GM12878 (cell line): Measurements from ENCODE around the gene KIF6. TPM values are rescaled to one million over a fixed set of nuclear protein-coding genes. Genes with fewer than 3 reads are reported as not detected.

ENCODE experiments used
- ATAC-seq: fragments of 200-7000 bp; cut with Tn5 transposase; 3 replicates; pipeline ENCODE4 v1.9.1; 2020; ENCODE audit warnings: mild to moderate bottlenecking, moderate library complexity
- BruUV-seq: library from RNA; stranded (reverse); fragments of 400-500 nt; replicated peaks from 2 replicates; lab custom pipeline; 2021; lab: Mats Ljungman, UMichigan
- CTCF ChIA-PET: fragments of 300-600 bp; sonication (Branson Sonifier 250); formaldehyde crosslinking; extraction: SDS; loops from one replicate; lab custom pipeline; 2021; ENCODE audit warnings: inconsistent platforms; lab: Yijun Ruan, JAX
- POLR2A ChIA-PET: fragments of 350-600 bp; formaldehyde crosslinking; extraction: SDS; loops from one replicate; lab custom pipeline; 2021; ENCODE audit warnings: inconsistent platforms; lab: Charles Lee
- RAD21 ChIA-PET: fragments of 300-600 bp; sonication (Branson Sonifier 250); formaldehyde crosslinking; loops from one replicate; lab custom pipeline; 2023; ENCODE audit warnings: antibody characterized with exemption; ENCODE audit not compliant: unreplicated experiment; lab: Charles Lee
- SMC1A ChIA-PET: fragments of 300-600 bp; sonication (Branson Sonifier 250); formaldehyde crosslinking; loops from one replicate; lab custom pipeline; 2023; ENCODE audit not compliant: unreplicated experiment, uncharacterized antibody; lab: Charles Lee
- DNase-seq: peaks from one replicate; pipeline ENCODE4 v3.0.0-alpha.2; 2011; ENCODE audit warnings: low read depth, low spot score
- FAIRE-seq: peaks from 3 replicates; lab custom pipeline; 2011; peaks lifted over from hg19 to GRCh38; lab: Jason Lieb, UNC
- H2AFZ ChIP-seq: 2 replicates; pipeline ENCODE4 v1.6.0; 2011; ENCODE audit warnings: low read depth, low read length, control low read depth; ENCODE audit not compliant: control insufficient read depth
- H3K27ac ChIP-seq: 2 replicates; pipeline ENCODE4 v1.5.1; 2011; ENCODE audit warnings: control low read depth; ENCODE audit not compliant: control insufficient read depth, insufficient read depth
- H3K27me3 ChIP-seq, 2 experiments: replicated peaks in 1 of 2; 2 replicates each; pipeline versions ENCODE4 v1.6.0 to v1.6.1; 2011; ENCODE audit warnings: low read length in 1 of 2; ENCODE audit not compliant: control insufficient read depth in 2 of 2, insufficient read depth in 2 of 2
- H3K36me3 ChIP-seq, 2 experiments: 2 replicates each; pipeline ENCODE4 v1.5.1; 2011; ENCODE audit warnings: low read length in 1 of 2; ENCODE audit not compliant: control insufficient read depth in 2 of 2, insufficient read depth in 2 of 2
- H3K4me1 ChIP-seq: 2 replicates; pipeline ENCODE4 v1.6.1; 2011; ENCODE audit warnings: mild to moderate bottlenecking, low read length, moderate library complexity, mixed read lengths; ENCODE audit not compliant: control insufficient read depth, insufficient read depth
- H3K4me2 ChIP-seq: 2 replicates; pipeline ENCODE4 v1.6.0; 2011; ENCODE audit warnings: control low read depth; ENCODE audit not compliant: control insufficient read depth, insufficient read depth
- H3K4me3 ChIP-seq: fragments of 200-600 bp; sonication (generic); 2 replicates; pipeline ENCODE4 v1.5.1; 2016
- H3K79me2 ChIP-seq: 2 replicates; pipeline ENCODE4 v1.6.0; 2011; ENCODE audit warnings: low read length; ENCODE audit not compliant: control insufficient read depth, insufficient read depth
- H3K9ac ChIP-seq: 2 replicates; pipeline ENCODE4 v1.8.0; 2011; ENCODE audit warnings: low read length, control low read depth, mixed read lengths; ENCODE audit not compliant: control insufficient read depth, insufficient read depth
- H3K9me3 ChIP-seq: replicated peaks from 3 replicates; pipeline ENCODE4 v1.5.1; 2011; ENCODE audit warnings: mild to moderate bottlenecking, low read length; ENCODE audit not compliant: control insufficient read depth, insufficient read depth
- H4K20me1 ChIP-seq: 2 replicates; pipeline ENCODE4 v1.6.0; 2011; ENCODE audit not compliant: control insufficient read depth, insufficient read depth
- CBX3 ChIP-seq: fragments of 200-600 bp; sonication (generic); IDR thresholded peaks from 2 replicates; pipeline ENCODE4 v1.6.1; 2016; ENCODE audit warnings: low read depth, borderline replicate concordance
- DPF2 ChIP-seq: fragments of 450-650 bp; IDR thresholded peaks from 2 replicates; pipeline ENCODE4 v1.6.1; 2017; ENCODE audit warnings: mild to moderate bottlenecking
- FOXK2 ChIP-seq: fragments of 450-650 bp; IDR thresholded peaks from 2 replicates; pipeline ENCODE4 v1.6.1; 2017; ENCODE audit warnings: mild to moderate bottlenecking, moderate library complexity
- IKZF1 ChIP-seq: fragments of 450-650 bp; conservative IDR thresholded peaks from 2 replicates; pipeline ENCODE4 v1.6.1; 2017; ENCODE audit warnings: antibody characterized with exemption, mild to moderate bottlenecking
- KAT2A ChIP-seq: conservative IDR thresholded peaks from 2 replicates; pipeline ENCODE4 v1.6.1; 2011; ENCODE audit warnings: low read depth, low read length; ENCODE audit not compliant: control insufficient read depth
- POLR2AphosphoS5 ChIP-seq: IDR thresholded peaks from 2 replicates; pipeline ENCODE4 v1.6.1; 2011; ENCODE audit warnings: mild to moderate bottlenecking, low read length, inconsistent platforms
- RAD21 ChIP-seq: IDR thresholded peaks from 2 replicates; pipeline ENCODE4 v1.6.1; 2011; ENCODE audit warnings: mild to moderate bottlenecking, low read depth, low read length, moderate library complexity; ENCODE audit not compliant: insufficient read depth
- RFX5 ChIP-seq: IDR thresholded peaks from 2 replicates; pipeline ENCODE4 v1.6.1; 2011; ENCODE audit warnings: low read depth, low read length, improper control_type of control experiment
- TBL1XR1 ChIP-seq: IDR thresholded peaks from 2 replicates; pipeline ENCODE4 v1.6.1; 2012; ENCODE audit warnings: low read depth, low read length, improper control_type of control experiment
- TCF3 ChIP-seq: IDR thresholded peaks from 2 replicates; pipeline ENCODE4 v1.6.1; 2012; ENCODE audit warnings: low read depth, mild to moderate bottlenecking, low read length, borderline replicate concordance; ENCODE audit not compliant: insufficient read depth
- ZNF217 ChIP-seq: fragments of 450-650 bp; IDR thresholded peaks from 2 replicates; pipeline ENCODE4 v1.6.1; 2017; ENCODE audit warnings: antibody characterized with exemption, mild to moderate bottlenecking
- ZSCAN29 ChIP-seq: fragments of 450-650 bp; IDR thresholded peaks from 2 replicates; pipeline ENCODE4 v1.6.1; 2017; ENCODE audit warnings: mild to moderate bottlenecking, moderate library complexity
- WGBS: methylation state at CpG from one replicate; pipeline ENCODE4 v1.1.6; 2016; ENCODE audit warnings: low lambda C conversion rate; ENCODE audit not compliant: insufficient replicate concordance, insufficient coverage; ENCODE audit errors: missing lambda C conversion rate; 5-methylcytosine and 5-hydroxymethylcytosine counted together
- in situ Hi-C: fragments of 300-500 bp; cut with MboI; formaldehyde crosslinking; loops from 9 replicates; pipeline ENCODE4 v1.14.3; 2018; ENCODE audit warnings: mixed read lengths
- intact Hi-C: fragments of 100-400 bp; cut with micrococcal nuclease; formaldehyde crosslinking; loops from one replicate; pipeline ENCODE4 v1.14.2; 2022; ENCODE audit not compliant: unreplicated experiment
- polyA plus RNA-seq, 11 experiments: library from polyadenylated mRNA; depleted of rRNA in 4 of 11; unstranded in 6 of 11; stranded (reverse) in 5 of 11; fragments of >200 nt; fragmentation: Nextera tagmentation in 4 of 11; fragmentation: Illumina TruSeq in 1 of 11; extraction: Ambion mirVana in 4 of 11; extraction: Trizol in 1 of 11; gene quantifications; 1 replicate in 1 of 11; 2 replicates in 10 of 11; pipeline versions ENCODE4 v1.2.1 to v1.2.3, GENCODE V29; 2011 to 2016; ENCODE audit warnings: inconsistent platforms in 2 of 11, missing spikeins in 2 of 11, low read depth in 1 of 11
- total RNA-seq, 4 experiments: library from RNA; depleted of rRNA in 3 of 4; stranded (reverse); fragments of >200 nt in 3 of 4; fragmentation: Illumina TruSeq in 1 of 4; extraction: Trizol in 1 of 4; gene quantifications; 2 replicates each; pipeline versions ENCODE4 v1.2.1 to v1.2.3, GENCODE V29; 2013 to 2021
- TF ChIP-seq, protein P1 (sequence below): fragments of 450-650 bp; IDR thresholded peaks from 2 replicates; pipeline ENCODE4 v1.6.1; 2018; ENCODE audit warnings: borderline replicate concordance, mild to moderate bottlenecking; ENCODE audit not compliant: partially characterized antibody

KIF6 gene
- total and polyA plus RNA-seq, 10 of the 15 experiments (the other 5 are each of a cell fraction or from before 2014, with no cell fraction given): 0.09 to 1.0 (median 0.28) TPM

DNA sequence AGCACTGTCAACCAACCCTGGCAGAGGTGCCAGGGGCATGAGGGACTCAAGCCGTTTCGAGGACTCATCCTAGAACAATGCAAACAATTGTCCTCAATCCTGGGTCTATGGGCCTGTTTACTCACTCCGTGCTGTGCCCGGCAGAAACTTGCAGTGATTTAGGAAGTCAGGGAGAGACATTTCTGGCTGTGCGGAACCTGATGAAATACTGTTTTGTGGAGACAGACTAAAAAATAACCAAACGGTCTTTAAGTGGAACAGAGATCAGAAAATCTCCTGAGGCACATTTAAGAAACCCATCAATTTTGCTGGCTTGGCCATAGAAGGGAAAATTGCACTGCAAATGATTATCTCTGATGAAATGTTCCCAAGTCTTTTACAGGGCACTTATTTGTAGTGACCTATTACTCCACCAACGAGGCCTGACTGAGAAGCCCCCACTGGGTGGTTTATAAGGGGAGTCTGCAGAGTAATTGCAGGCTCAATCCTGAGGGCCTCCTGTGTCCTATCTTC is 322.9 kb downstream of the KIF6 start (continued):
- TF ChIP-seq KAT2A: no peak
- TF ChIP-seq IKZF1: no peak
- TF ChIP-seq, all 136 proteins: peak for 0

DNA sequence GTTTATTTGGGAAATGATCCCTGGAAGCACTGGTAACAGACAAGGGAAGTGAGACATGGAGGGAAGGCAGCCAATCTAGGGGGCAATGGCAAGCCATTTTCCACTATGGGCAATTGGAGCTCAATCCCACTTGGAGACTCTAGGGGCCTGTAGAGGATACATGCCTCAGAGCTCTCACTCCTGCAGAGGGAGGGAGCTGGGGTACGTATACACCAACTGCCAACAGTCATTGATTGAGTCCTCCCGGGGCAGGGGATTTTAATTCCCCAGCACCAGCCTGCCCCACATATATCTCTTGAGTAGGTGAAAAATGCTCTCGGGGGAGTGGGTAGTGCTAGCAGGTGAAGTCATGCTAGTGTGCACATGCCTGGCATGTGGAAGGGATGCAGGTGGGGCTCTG is 323.8 kb downstream of the KIF6 start:
- intact Hi-C loops: no loop called here
- Histone ChIP-seq H3K9ac (no peak overlapping the region), H3K4me1 (no peaks in the 10 kb centered on the region), H3K4me2 (no peak overlapping the region), H3K79me2 (no peaks in the 10 kb centered on the region), H3K4me3 (no peak overlapping the region), H4K20me1 (no peaks in the 10 kb centered on the region), H3K27me3 (no peaks in the 10 kb centered on the region), H3K9me3 (no peaks in the 10 kb centered on the region), H3K36me3 (no peaks in the 10 kb centered on the region), H3K27ac (no peak overlapping the region), H2AFZ (no peak overlapping the region)
- ChIA-PET SMC1A (interaction anchor here (1.1 kb wide), 1 partner anchor 8 kb away, joined by 4 read pairs; no protein-coding TSS in a partner anchor), RAD21 (no interaction called here), POLR2A (no interaction called here), CTCF (interaction anchor here (1.2 kb wide), 1 partner anchor 22 kb away, joined by 4 read pairs; no protein-coding TSS in a partner anchor)
- 28% methylated on average over 3 of the region's 3 CpGs for WGBS
- TF ChIP-seq FOXK2 (no peak), POLR2AphosphoS5 (no peak), CBX3 (no peak), TBL1XR1 (no peak), DPF2 (no peak), ZSCAN29 (no peak), TCF3 (no peak), RAD21 (no peak), RFX5 (no peak), ZNF217 (no peak)
- TF ChIP-seq, protein P1, sequence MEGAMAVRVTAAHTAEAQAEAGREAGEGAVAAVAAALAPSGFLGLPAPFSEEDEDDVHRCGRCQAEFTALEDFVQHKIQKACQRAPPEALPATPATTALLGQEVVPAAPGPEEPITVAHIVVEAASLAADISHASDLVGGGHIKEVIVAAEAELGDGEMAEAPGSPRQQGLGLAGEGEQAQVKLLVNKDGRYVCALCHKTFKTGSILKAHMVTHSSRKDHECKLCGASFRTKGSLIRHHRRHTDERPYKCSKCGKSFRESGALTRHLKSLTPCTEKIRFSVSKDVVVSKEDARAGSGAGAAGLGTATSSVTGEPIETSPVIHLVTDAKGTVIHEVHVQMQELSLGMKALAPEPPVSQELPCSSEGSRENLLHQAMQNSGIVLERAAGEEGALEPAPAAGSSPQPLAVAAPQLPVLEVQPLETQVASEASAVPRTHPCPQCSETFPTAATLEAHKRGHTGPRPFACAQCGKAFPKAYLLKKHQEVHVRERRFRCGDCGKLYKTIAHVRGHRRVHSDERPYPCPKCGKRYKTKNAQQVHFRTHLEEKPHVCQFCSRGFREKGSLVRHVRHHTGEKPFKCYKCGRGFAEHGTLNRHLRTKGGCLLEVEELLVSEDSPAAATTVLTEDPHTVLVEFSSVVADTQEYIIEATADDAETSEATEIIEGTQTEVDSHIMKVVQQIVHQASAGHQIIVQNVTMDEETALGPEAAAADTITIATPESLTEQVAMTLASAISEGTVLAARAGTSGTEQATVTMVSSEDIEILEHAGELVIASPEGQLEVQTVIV: no peak
- no peak for DNase-seq
- no peak for FAIRE-seq
- BruUV-seq: no TSS peak
- in situ Hi-C loops: no loop called here
- ATAC-seq: no peak
